HG03565 (cell line): Measurements from ENCODE around the gene GULP1.

Experiments
- ATAC-seq: cut with Tn5 transposase; IDR thresholded peaks from one replicate; pipeline ENCODE4 v1.9.1; 2021; ENCODE audit warnings: mild to moderate bottlenecking, moderate library complexity; ENCODE audit not compliant: unreplicated experiment

The GULP1 gene

DNA sequence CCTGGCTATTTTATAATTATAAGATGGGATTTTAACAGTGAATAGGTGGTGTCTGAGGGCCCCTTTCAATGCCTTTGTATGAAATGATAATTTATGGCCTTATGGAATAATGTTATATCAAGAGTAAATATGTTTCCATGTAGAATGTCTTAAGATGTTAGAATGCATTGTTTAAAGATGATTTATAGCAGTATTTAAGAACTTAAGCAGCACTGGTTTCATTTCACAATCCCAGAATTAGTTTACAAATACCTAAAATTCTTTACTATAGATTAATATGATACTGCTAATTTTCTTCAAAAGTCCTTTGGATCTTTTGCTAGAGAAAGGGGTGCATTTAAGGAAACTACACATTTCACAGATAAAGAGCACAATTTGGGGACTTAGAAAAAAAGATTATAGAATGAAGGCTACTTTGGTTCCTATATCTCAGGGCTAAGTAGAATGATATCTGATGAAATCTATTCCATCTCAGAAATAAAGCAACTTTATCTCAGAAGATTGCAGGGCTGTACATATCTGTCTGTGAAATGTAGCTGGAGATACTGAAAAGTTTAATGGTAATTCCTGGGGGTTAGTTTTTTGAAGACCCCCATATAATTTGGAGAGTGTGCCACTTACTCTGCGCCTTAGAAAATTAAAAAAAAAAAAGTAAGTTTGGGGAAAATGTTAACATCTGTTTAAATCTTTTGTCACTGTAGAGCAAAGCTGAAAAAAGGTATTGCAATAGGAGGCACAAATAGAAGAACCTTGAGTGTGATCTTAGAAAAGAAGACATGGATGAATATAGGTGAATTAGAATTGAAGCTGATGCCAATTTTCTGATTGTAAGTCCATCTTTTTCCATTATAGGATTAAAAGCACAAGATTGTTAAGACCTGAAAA, 123.4 kb downstream of the GULP1 start:
- ATAC-seq = no peak

DNA sequence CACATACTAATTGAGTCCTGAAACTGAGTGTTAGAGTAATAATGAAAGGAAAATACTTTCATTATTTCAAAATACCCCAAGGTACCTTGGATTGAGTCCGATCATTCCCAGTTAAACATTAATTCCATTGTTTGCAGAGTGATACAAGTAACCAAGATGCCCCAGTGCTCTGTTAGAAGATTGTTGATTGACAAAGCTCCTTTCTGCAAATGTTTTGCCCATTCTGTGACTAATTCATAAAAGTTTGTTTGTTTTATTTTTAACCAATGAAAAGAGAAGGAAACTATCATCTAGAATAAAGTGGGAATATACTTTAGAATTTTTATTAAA, 124.0 kb downstream of the GULP1 start:
- ATAC-seq = no peak

DNA sequence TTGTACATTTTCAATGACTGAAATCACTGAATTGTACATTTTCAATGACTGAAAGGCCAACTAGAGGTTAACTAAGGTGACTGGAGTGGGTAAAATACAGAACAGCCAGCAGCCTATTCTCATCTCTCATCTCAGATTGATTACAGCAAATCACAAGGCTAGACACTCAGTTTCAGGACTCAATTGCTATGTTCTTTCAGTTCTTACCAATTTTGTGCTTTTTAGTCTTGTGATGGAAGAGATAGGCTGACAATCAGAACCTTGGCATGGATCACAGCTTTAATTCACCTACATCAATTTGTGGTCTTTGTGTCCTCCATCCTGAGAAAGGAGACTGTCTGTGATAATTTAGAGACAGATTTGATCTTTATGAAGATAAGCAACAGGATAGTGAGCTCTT, 124.7 kb downstream of the GULP1 start:
- no peak for ATAC-seq

DNA sequence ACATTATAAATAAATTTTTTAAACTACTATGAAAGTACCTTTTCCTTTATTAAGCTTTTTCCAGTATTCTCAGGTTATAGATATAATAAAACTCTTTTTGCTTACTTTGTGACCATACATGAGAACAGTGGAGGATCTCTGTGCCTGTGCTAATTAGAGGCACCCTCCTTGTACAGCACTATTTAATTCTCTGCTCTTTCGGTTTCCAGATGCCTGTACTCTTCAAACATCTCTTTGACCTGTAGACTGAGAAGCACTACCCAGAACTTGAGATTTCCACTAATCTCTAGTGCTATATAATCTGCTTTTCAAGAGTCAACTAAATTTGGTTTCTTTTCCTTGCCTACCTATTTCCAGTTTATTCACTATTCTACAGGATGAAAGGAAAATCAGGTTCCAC, 131.1 kb downstream of the GULP1 start:
- ATAC-seq = no peak

DNA sequence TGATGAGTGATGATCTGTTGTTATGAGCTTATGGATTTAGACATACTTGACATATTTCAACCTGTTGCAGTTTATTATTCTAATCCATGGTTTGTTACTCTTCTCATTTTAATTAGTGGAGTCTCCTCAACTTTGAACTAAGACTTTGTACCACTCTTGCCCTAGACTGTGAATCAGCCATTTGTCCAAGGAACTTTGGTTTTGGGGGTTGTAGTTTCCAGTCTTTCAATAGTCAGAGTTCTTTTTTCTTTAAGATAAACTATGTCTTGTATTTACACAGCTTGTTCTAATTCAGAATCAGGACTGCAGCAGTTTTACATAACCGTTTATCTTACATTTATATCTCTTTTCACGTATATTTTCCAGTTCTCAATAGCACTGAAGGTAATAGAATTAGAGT, 133.6 kb downstream of the GULP1 start:
- no peak for ATAC-seq

DNA sequence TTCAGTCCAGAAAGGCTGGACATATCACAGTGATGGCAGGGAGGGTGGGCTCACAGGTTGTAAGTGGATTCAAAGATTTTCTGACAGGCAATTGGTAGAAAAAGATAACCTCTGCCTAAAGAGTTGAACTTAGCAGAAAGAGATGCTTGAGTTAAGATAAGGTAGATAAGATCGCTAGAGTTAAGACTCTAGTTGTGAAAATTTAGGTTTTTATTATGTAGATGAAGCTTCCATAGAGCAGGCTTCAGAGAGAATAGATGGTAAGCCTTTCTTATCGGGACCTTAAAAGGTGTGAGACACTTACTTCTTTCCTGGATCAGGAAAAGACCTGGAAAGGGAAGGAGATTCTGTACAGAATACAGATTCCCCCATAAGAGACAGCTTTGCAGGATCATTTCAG, 134.4 kb downstream of the GULP1 start:
- ATAC-seq = no peak

DNA sequence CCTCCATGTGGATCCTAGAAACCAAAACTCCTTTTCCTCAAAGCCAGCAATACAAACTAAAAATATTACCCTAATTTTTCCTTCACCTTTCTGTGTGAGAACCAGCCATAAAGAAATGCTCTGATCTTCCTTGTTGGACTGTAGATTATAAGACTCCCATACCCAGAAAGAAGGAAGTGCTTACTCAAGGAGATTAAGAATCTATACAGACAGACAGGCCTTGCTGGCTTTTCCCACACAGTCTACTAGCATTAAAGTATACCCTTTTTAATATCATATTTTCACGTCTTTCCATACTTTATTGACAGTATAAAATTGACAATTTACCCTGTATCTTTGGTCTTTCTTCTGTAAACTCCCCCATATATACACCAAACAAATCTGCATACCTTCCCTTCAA, 139.0 kb downstream of the GULP1 start:
- no peak for ATAC-seq

DNA sequence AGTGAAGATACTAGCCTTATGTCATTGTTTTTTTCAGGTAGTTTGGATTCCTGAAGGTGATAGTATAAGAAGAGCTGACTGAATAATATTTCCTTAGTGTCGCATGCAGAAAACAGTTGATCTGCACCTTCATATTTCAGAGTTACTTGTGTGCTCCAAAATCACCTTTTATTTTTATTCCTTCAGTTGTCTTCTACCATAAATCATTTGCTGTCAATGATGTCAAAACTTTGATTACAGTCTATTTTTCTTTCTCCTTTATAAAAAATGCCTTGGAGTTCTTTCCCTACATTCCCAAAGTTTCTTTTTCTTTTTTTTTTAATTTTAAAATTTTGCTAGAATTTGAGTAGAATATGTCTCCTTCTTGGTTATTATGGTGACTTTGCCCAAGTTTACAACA, 142.3 kb downstream of the GULP1 start:
- ATAC-seq = no peak

DNA sequence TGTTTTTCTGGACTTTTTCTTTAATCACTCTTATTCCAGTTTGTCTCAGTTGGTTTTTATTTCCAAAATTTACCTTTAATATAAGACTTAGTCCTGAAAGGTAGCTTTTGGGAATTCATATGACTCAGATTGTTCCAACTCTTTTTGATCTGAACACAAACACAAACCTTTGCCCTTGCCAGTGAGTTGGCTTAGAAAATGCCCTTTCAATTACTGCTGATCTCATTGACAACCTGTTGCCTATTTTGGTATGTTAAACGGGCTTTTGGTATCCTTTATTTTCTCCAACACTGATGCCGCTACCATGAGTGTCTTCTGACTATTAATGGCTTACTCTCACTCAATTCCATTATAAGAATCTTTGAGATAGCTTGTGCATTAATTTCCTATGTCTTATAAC, 143.4 kb downstream of the GULP1 start:
- no peak for ATAC-seq

DNA sequence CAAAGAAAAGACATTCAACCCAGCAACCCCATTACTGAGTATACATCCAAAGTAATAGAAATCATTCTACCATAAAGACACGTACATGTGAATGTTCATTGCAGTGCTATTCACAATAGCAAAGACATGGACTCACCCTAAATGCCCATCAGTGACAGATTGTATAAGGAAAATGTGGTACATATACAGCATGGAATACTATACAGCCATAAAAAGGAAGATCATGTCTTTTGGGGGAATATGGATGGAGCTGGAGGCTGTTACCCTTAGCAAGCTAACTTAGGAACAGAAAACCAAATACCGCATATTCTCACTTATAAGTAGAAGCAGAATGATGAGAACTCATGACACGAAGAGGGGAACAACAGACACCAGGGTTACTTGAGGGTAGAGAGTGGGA, 145.9 kb downstream of the GULP1 start:
- no peak for ATAC-seq

DNA sequence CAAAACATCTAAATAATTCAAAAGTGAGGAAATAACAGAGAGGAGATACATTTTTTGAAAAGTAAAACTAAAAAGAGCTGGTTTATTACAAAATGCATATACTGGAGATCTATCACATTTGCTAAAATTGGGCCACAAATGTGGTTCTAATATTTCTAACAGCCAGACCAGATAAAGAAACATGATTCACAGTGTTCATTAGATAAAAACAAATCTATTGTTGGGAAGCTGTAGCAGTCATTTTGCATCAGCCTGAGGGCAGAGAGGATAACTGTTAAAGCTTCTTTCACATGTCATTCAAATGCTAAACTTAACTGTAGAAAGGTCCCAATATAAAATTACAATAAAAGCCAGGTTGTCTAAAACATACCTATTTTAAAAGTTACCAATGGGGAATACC, 148.3 kb downstream of the GULP1 start:
- no peak for ATAC-seq

DNA sequence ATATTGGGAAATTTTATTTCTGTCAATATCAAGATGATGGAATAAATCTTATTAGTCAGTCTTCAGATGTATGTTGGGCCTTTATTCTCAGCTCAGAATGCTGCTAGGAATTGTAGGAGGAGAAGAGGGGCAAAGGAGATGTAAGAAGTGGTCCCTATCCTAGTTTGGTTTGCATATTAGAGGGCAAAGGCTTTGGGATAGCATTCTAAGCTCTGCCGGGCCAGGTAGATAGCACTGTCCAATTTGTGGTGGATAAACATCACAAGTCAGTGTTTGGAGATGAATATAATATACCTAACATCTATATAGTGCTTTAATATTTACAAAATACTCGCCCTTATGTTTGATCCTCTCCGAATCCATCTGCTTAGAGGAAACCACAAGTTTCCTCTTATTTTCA, 149.2 kb downstream of the GULP1 start:
- ATAC-seq = no peak

DNA sequence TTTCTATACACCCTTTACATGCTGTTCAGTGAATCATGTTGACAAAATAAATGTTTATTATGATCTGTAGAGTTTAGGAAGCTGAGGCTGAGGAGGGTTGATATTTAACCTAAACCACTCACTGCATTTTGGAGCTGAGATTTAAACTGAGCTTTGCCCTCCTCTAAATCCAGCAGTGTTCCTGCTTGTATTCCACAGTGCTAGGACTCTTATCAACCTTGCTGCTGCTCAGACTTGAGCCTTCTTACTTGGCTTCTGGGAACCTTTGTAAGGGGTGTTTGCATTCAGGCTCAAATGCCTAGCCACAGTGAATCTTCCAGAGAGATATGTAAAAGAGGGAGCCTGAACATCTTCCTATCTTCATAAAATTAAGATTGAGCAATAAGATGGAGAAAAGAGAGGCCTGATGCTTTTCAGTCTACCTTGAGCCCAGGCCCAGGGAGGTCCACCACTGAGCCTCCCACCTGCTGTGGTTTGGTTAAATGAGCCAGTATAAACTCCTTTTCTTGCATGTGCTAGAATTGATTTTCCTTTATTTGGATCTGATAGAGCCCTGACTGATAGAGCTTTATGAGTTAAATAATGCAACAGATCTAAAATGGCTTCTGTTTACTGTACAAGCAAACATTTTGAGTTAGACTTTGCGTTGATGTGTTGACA, 149.7 kb downstream of the GULP1 start:
- ATAC-seq = no peak

DNA sequence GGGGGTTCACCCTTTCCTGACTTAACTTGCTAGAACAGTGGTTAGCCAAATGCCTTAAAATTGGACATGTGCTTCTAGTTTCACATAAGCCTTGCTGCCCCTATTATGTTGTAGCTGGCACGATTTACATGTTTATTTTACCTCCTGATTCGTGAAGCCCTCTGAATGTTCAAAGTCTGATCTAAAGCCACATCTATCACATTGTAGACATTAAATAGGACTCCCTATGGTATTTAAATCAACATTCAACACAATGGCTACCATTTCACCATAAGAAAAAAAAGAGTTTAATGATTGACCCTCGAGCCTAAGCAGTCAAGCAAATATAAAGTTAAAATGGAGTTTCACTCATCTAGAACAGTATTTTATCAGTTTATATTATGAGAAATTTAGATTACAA, 151.5 kb downstream of the GULP1 start:
- ATAC-seq = no peak

DNA sequence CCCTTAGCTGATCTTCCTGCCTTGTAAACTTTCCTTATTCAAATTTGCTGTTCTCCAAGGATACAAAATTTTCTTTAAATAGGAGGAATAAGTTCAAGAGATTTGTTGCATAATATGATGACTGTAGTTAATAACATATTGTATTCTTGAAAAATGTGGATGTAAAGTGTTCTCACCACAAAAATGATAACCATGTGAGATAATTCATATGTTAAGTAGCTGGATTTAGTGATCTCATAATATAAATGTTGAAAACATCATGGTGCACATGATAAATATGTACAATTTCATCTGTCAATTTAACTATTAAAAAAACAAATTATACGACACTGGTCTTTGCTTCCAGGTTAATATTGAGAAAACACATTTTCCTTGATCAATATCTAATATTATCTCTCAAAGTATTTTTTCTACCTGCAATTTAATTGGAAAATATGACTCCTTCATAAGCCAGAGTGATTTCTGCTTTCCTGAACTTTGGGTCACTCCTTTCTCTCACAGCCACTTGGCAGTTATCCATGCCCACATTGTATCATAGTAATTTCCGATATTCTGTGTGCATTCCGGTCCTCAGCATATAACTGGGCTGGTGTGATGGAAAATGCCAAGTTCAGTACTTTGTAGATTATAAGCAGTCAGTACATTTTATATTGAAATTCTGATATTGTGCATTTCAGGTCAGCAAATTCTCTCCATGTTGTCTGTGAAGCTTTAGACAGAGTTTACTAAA, 152.6 kb downstream of the GULP1 start:
- ATAC-seq = no peak

DNA sequence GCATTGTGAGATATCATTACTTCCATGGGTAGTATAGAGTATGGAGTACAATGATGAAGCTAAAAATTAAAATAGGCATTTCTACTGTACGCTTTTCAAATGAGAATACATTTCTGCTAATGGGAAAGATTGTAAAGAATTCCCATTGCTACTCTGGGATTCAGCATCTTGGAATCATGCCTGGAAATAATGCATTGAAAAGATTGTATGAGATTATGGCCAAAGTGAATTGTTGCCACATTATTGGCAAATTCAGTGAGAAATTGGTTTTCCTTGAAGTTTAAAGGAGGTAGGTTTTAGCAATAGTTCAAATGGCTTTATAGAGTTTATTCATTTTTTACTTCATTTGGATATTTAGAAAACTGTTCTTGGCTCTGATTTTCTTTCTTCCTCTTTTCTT, 157.9 kb downstream of the GULP1 start:
- no peak for ATAC-seq

DNA sequence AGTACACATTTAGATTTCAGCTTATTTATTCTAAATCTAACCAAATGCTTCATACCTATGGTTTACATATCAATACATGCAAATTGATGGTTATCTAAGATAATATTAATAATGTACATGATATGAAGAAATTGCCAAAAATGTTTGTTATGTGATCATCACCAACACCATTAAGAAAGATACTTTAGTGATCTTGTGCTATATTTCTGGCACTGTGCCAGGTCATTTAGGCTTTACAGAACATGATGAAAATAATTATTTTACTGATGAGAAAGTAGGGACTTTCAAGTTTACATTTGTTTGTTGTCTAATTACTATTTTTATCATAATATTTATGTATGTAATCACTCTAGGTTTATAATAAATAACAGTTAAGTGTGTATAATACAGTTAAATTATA, 158.3 kb downstream of the GULP1 start:
- ATAC-seq = no peak

DNA sequence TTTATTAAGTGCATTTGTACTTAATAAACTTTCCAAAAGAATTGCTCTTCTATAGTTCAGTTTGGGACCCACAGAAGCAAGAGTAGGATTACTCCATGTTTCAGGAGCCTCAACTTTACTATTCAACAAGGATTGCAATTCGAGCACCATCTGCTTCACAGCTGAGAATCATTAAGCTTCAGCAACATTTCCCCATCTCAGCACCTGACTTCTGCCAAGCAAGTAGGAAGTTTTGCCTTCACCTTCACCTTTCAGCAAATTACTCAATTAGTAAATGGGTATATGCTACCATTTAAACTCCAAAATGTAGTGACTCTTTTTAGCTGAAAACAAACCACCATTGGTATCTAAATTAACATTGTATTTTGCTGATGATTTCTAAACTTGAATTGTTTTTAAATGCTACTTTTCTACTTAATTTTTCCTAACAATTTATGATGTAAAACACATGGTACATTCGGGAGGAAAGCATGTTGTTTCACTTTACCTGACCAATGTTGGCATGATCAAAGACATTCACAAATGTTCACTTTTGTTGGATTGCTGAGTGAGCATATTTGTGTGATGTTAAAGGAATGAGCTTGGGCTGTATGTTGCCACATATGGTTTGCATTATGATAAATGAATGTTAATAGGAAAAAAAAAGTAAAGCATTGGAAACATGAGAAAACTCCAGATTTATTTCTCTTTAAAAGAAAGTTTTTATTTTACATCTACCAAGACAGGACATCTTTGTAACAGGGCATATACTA, 159.2 kb downstream of the GULP1 start:
- ATAC-seq = no peak

DNA sequence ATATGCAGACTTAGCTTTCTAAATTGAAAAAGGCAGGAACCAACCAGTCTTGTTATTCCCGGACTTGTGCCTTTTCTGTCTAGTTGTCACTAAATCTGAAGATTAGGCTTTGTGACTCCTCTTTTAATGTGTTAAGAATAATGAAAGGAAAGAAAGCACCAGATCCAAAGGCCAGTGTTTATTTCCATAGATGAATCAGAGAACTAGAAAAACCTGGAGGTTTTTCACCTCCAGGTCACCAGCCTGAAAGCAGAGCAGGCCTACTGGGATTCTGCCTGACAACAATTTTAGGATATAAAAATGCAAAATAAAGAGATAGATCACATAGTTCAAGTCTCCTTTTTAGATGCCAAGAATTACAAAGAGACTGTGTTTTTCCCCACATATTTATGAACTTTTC, 160.4 kb downstream of the GULP1 start:
- no peak for ATAC-seq

DNA sequence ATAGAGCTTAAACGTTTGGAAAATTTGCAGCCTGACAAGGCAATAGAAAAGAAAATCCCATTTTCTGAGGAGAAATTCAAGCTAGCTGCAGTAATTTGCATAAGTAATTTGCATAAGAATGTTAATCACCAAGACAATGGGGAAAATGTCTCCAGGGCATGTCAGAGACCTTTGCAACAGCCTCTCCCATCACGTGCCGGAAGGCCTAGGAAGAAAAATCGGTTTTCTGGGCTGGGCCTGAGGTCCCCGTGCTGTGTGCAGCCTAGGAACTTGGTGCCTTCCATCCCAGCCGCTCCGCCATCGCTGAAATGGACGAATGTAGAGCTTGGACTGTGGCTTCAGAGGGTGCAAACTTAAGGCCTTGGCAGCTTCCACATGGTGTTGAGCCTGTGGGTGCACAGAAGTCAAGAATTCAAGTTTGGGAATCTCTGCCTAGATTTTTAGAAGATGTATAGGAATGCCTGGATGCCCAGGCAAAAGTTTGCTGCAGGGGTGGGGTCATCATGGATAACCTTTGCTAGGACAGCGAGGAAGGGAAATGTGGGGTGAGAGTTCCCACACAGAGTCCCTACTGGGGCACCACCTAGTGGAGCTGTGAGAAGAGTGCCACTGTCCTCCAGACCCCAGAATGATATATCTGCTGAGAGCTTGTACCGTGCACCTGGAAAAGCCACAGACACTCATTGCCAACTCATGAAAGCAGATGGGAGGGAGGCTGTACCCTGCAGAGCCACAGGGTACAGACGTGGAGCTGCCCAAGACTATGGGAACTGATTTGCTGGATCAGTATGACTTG, 164.6 kb downstream of the GULP1 start:
- ATAC-seq = no peak

DNA sequence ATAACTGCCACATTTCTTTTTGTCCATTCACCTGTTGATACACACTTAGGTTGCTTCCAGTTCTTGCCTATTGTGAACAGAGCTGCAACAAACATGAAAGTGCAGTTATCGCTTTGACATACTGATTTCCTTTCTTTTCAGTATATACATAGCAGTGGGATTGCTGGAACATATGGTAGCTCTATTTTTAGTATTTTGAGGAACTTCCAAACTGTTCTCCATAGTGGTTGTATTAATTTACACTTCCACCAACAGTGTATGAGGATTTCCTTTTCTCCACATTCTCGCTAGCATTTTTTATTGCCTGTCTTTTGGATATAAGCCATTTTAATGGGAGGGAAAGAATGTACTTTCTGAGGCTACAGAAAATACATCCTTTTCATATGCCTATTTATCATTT, 167.4 kb downstream of the GULP1 start:
- ATAC-seq = no peak
